Muscle layer of colon (tissue), 2 donors: ENCODE results near the gene TCF7L2.

Experiments used
- H3K27ac ChIP-seq: one replicate; pipeline ENCODE4 v1.7.0; 2013; ENCODE audit warnings: low read depth, mild to moderate bottlenecking, low read length, moderate library complexity
- H3K27me3 ChIP-seq, 2 donors: one replicate each; pipeline ENCODE4 v1.7.0; 2013; ENCODE audit warnings: low read length in 2 of 2, mild to moderate bottlenecking in 2 of 2; ENCODE audit not compliant: insufficient read depth in 2 of 2, control insufficient read depth in 1 of 2
- H3K36me3 ChIP-seq: one replicate; pipeline ENCODE4 v1.7.0; 2013; ENCODE audit warnings: mild to moderate bottlenecking, low read length; ENCODE audit not compliant: insufficient read depth
- H3K4me1 ChIP-seq: one replicate; pipeline ENCODE4 v1.7.0; 2013; ENCODE audit warnings: mild to moderate bottlenecking, low read length; ENCODE audit not compliant: insufficient read depth
- H3K4me3 ChIP-seq, 2 donors: one replicate each; pipeline ENCODE4 v1.7.0; 2013; ENCODE audit warnings: low read length in 2 of 2, low read depth in 1 of 2, mild to moderate bottlenecking in 1 of 2, moderate library complexity in 1 of 2
- H3K9ac ChIP-seq: one replicate; pipeline ENCODE4 v1.7.0; 2013; ENCODE audit warnings: low read length
- H3K9me3 ChIP-seq: one replicate; pipeline ENCODE4 v1.7.0; 2013; ENCODE audit warnings: mild to moderate bottlenecking, low read length
- donor health status: abdominal sarcoma.
- donor health status: Adenocarcinoma of cecum.

The TCF7L2 gene

DNA sequence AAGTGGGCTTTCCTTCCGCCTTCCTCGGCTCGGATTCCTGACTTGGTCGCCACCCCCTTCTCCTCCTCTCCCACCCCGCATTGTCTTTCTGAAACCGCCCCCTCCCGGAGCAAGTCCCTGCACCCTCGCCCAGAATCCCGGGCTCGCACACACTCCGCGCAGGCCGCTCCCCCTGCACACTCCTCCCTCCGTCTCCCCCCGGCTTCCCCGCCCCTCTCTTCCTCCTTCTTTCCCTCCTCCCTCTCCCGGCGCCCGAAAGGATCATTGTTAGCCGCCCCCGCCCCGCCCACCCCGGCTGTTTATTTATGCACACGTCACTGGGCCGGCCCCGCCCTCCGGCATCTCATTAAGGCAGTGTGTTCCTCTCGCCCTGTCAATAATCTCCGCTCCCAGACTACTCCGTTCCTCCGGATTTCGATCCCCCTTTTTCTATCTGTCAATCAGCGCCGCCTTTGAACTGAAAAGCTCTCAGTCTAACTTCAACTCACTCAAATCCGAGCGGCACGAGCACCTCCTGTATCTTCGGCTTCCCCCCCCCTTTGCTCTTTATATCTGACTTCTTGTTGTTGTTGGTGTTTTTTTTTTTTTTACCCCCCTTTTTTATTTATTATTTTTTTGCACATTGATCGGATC, at the start of gene TCF7L2:
Gene TCF7L2 (plus strand): TSS at position 373 of the 633 bp plus-strand sequence. CDS start 510 bp downstream, outside the sequence.
- Histone ChIP-seq H3K4me1 (peaks cover 18% of the 10 kb centered on the region), H3K27ac (peak within 1 kb of the TSS; percentile 96), H3K27me3 (no peaks in the 10 kb centered on the region)

DNA sequence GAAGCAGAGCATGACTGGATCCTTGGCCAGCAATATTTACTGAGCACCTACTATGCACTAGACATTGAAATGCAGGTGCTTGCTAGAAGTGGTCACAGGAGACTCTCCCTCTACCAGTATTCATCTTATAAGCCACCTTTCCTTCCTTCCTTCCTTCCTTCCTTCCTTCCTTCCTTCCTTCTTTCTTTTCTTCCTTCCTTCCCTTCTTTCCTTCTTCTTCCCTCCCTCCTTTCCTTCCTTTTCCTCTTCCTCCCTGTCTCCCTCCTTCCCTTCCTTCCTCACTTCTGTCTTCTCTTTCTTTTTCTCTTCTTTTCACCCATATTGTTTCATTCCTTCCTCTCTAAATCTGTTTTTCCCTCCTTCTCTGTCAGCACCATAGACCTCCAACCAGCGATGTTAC, 47.3 kb upstream of the TCF7L2 start:
- no peak overlapping the region for H3K27ac ChIP-seq
- H3K4me1 ChIP-seq: no peaks in the 10 kb centered on the region
- no peaks in the 10 kb centered on the region for H3K36me3 ChIP-seq
- H3K9ac ChIP-seq: no peak overlapping the region
- H3K4me3 ChIP-seq: no peak overlapping the region
- no peaks in the 10 kb centered on the region for H3K9me3 ChIP-seq
- H3K27me3 ChIP-seq: no peaks in the 10 kb centered on the region

More for the DNA sequence above, at the start of gene TCF7L2:
- Histone ChIP-seq H3K9me3 (no peaks in the 10 kb centered on the region), H3K9ac (peak within 1 kb of the TSS; percentile 87), H3K4me3 (peak within 1 kb of the TSS; percentile 80 to 81), H3K36me3 (no peaks in the 10 kb centered on the region)

DNA sequence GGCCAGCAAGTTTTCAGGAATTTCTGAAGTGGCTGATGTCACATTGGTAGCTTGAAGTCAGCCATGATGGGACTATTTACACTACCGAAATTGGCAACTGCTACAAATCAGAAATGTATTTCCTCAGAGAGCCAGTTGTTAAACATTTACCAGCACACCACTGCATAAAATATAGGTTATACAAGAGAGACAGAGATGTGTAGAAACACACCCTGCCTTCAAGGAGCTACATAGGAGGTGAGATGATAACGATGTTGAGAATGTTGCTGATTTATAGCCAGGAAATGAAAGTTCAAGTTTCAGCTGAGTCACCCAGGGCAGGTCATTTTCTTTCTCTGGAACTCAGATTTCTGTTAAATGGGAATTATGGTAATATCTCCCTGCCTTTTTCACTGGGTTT, 46.0 kb upstream of the TCF7L2 start:
- H3K36me3 ChIP-seq: no peaks in the 10 kb centered on the region
- H3K27me3 ChIP-seq: no peaks in the 10 kb centered on the region
- H3K27ac ChIP-seq: no peak overlapping the region
- H3K9me3 ChIP-seq: no peaks in the 10 kb centered on the region
- no peaks in the 10 kb centered on the region for H3K4me1 ChIP-seq
- no peak overlapping the region for H3K4me3 ChIP-seq
- no peak overlapping the region for H3K9ac ChIP-seq

DNA sequence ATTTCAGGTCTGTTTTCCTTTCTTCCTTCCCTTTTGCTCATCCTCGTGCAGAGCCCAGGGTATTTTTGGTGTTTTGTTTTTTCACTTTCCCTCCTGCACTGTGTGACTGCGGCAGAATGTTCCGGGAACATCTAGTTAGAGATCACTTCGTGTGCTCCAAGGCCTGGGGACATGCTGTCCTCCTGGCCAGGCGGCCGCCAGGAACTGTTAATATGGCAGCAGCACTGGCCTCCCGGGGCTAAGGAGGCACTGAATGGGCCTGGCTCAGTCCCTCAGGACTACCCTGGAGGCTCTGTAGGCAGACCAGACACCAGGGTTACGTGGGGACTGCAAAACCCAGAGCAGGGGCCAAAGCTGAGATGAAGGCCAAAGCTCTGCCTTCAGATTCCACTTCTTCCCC, 43.1 kb upstream of the TCF7L2 start:
- no peak overlapping the region for H3K27ac ChIP-seq
- no peaks in the 10 kb centered on the region for H3K4me1 ChIP-seq
- H3K4me3 ChIP-seq: no peak overlapping the region
- no peaks in the 10 kb centered on the region for H3K9me3 ChIP-seq
- H3K27me3 ChIP-seq: no peaks in the 10 kb centered on the region
- no peaks in the 10 kb centered on the region for H3K36me3 ChIP-seq
- H3K9ac ChIP-seq: no peak overlapping the region

DNA sequence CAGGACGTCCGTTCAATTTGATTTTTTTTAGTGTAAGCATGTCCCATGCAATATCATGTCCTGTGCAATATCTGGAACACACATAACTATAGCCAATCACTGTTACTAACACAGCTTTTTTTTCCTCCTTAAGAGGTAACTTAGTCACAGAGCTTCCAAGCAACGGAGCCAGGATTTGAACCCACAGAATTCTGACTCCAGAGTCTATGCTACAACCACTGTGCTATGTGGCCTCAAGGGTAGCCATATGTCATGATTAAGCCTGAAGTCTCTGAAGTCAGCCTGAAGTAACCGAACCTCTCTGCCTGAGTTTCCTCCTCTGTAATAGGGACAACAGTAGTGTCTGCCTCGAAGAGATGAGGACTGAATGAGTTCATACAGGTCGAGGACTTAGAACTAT, 42.2 kb upstream of the TCF7L2 start:
- no peak overlapping the region for H3K4me3 ChIP-seq
- H3K9ac ChIP-seq: no peak overlapping the region
- H3K36me3 ChIP-seq: no peaks in the 10 kb centered on the region
- no peaks in the 10 kb centered on the region for H3K9me3 ChIP-seq
- no peaks in the 10 kb centered on the region for H3K4me1 ChIP-seq
- H3K27me3 ChIP-seq: no peaks in the 10 kb centered on the region
- no peak overlapping the region for H3K27ac ChIP-seq

DNA sequence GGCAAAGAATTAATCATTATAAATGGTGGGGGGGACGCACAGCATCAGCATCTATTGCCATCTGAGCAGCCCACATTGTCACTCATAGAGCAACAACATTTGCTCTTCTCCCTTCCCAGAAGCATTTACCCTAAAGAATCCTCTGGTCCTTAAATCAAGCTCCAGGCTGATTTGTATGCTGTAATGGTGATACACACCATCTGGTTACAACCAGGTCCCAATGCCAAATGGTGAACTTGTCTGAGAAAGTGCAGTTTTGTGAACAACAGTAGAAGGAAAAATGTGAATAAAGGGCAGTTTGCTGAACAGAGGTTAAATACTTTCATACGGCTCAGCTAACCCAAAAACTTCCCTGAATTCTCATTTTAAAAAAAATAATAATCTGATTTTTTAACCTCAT, 38.8 kb upstream of the TCF7L2 start:
- no peaks in the 10 kb centered on the region for H3K4me1 ChIP-seq
- H3K27ac ChIP-seq: no peak overlapping the region
- no peaks in the 10 kb centered on the region for H3K36me3 ChIP-seq
- H3K4me3 ChIP-seq: no peak overlapping the region
- no peaks in the 10 kb centered on the region for H3K27me3 ChIP-seq
- no peak overlapping the region for H3K9ac ChIP-seq
- no peaks in the 10 kb centered on the region for H3K9me3 ChIP-seq

DNA sequence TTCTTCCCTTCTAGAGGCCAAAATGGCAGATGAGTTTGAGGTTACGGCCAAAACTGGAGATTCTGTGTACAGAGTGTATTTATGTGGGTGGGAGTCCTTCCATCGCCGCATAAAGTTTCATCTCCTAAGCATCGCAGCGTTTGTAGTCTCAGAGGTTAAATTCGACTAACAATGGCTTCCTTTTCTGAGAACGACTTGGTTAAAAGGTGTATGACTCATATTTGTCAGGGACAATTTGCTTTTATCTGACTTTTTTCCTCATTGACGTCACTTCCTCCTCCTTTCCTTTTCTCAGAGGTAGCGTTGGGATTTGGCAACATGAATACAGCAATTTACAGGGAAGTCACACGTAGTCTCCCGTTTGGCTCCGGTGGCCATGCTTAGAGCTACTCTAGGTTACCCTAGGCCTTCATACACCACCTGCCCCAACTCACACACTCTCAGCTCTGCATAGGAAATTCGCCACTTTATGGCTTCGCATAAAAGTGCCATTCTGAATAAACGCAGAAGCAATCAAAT, 37.6 kb upstream of the TCF7L2 start:
- H3K9ac ChIP-seq: no peak overlapping the region
- H3K9me3 ChIP-seq: no peaks in the 10 kb centered on the region
- H3K27me3 ChIP-seq: no peaks in the 10 kb centered on the region
- H3K36me3 ChIP-seq: no peaks in the 10 kb centered on the region
- no peaks in the 10 kb centered on the region for H3K4me1 ChIP-seq
- no peak overlapping the region for H3K27ac ChIP-seq
- no peak overlapping the region for H3K4me3 ChIP-seq

DNA sequence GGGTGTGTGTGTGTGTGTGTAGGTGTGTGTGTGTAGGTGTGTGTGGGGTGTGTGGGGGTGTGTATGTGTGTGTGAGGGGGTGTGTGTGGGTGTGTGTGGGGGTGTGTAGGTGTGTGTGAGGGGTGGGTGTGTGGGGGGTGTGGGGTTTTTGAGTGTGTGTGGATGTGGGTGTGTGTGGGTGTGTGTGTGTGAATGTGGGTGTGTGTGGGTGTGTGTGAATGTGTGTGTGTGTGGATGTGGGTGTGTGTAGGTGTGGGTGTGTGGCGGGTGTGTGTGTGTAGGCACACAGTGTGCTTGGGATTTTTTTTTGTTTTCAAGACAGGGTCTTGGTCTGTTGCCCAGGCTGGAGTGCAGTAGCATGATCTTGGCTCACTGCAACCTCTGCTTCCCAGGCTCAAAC, 36.8 kb upstream of the TCF7L2 start:
- H3K9me3 ChIP-seq: no peaks in the 10 kb centered on the region
- H3K4me3 ChIP-seq: no peak overlapping the region
- no peaks in the 10 kb centered on the region for H3K36me3 ChIP-seq
- H3K27ac ChIP-seq: no peak overlapping the region
- no peaks in the 10 kb centered on the region for H3K4me1 ChIP-seq
- no peak overlapping the region for H3K9ac ChIP-seq
- no peaks in the 10 kb centered on the region for H3K27me3 ChIP-seq

DNA sequence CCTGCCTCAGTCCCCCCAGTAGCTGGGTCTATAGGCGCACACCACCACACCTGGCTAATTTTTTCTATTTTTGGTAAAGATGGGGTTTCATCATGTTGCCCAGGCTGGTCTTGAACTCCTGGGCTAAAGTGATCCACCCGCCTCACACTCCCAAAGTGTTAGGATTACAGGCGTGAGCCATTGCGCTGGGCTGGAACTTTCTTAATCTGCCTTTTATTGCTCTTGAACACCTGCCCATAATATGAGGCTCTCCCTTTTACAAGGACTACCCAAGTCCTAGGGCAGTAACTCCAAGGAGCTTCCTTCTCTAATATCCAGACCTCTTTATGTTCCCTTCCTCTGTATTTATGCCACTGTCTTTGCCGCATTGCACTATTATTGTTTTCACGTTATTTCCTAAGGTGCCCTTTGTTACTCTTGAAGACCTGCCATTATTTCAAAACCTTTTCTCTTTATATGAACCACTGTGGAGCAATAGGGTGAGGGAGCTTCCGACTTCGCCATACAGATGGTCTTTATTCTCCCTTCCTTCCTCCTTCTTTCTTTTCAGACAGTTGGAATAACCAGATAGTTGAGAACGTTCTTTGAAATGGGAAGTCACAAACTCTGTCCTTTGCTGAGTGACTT, 36.3 kb upstream of the TCF7L2 start:
- no peak overlapping the region for H3K9ac ChIP-seq
- no peaks in the 10 kb centered on the region for H3K27me3 ChIP-seq
- H3K4me1 ChIP-seq: no peaks in the 10 kb centered on the region
- no peak overlapping the region for H3K27ac ChIP-seq
- H3K9me3 ChIP-seq: no peaks in the 10 kb centered on the region
- H3K4me3 ChIP-seq: no peak overlapping the region
- H3K36me3 ChIP-seq: no peaks in the 10 kb centered on the region

DNA sequence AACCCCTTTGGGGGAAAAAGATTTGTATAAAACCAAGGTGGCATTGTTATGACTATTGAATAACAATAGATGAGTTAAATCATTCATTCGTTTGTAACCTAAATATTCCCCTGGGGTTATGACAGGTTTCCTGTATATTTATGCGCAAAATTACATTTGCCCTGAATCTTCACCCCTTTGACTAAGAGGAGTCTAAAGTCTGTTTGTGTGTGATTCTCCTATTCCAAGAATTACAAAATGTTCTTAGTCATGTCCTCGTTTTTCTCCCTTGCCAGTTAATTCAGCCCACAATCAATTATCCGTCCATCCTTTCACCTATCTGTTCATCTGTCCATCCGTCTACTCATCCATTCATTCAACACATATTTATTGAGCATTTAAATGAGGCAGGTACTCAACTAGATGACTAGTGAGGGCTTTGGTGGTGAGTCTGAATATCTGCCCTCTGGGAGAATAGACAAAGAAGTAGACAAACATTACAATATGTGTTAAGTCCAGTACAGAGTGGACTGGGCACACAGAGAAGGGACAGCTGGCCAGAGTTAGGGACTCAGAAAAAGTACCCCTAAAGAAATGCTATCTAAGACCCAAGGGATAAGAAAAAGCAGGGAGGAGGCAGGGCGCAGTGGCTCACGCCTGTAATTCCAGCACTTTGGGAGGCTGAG, 35.6 kb upstream of the TCF7L2 start:
- H3K4me1 ChIP-seq: no peaks in the 10 kb centered on the region
- H3K9ac ChIP-seq: no peak overlapping the region
- no peaks in the 10 kb centered on the region for H3K9me3 ChIP-seq
- no peak overlapping the region for H3K4me3 ChIP-seq
- no peaks in the 10 kb centered on the region for H3K27me3 ChIP-seq
- no peak overlapping the region for H3K27ac ChIP-seq
- no peaks in the 10 kb centered on the region for H3K36me3 ChIP-seq

DNA sequence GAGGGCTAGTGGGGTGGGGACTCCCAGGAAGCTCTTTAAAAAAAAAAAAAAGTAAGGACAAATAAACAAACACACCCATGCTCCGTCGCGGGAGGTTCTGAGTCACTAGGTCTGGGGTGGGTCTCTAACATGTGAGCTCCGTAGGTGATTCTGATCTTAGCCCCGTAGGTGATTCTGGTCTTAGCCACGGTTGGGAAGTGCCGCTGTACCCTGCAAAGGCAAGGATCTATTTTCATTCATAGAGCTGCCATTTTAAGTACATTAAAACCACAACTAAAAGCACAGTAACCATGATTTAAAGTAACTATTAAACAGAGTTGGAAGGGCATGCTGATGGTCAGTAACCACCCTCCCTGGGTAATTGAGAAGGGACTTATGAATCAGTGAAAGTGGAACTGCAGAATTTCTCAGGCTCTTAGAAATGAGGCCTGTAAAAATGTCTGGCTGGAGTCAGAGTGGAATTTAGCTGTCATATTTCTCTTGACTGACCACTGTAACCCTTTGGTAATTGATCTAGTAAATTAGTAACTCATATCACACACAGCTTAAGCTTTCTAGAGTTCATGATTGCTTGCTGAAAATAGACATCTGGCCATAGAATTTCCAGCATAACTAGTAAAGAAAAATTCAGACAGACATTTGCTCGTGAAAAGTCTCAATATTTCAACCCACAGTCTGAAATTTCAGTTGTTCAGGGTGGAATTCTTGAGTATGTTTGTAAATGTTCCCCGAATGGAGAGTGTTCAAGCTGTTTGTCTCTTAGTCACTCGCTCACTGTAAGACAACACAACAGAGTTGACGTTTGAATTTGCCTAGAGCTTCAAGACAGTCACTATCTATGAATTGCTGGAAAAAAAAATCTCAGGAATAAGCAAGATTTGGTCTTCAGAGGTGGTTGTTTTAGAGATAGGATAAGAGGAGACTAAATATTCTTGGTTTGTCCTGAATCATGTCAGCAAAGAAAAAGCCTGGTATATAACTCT, 34.2 kb upstream of the TCF7L2 start:
- H3K27me3 ChIP-seq: no peaks in the 10 kb centered on the region
- H3K4me1 ChIP-seq: no peaks in the 10 kb centered on the region
- H3K4me3 ChIP-seq: no peak overlapping the region
- no peaks in the 10 kb centered on the region for H3K9me3 ChIP-seq
- H3K36me3 ChIP-seq: no peaks in the 10 kb centered on the region
- H3K9ac ChIP-seq: no peak overlapping the region
- no peak overlapping the region for H3K27ac ChIP-seq
